Mesendoderm (in vitro differentiated cells): ENCODE measurements around the gene RNF217.
A peak's percentile ranks its signal among the peaks of the same experiment; 100 is the strongest.

Experiments
- DNase-seq: peaks from one replicate; pipeline ENCODE4 v3.0.0; 2013
- H2AK5ac ChIP-seq: 2 replicates; pipeline ENCODE4 v1.6.1; 2013; ENCODE audit warnings: low read length, inconsistent platforms
- H2BK120ac ChIP-seq: 2 replicates; pipeline ENCODE4 v1.6.1; 2013; ENCODE audit warnings: low read depth, mild to moderate bottlenecking, low read length, moderate library complexity, mixed read lengths
- H2BK15ac ChIP-seq: replicated peaks from 2 replicates; pipeline ENCODE4 v1.6.1; 2013; ENCODE audit warnings: low read depth, mild to moderate bottlenecking, moderate library complexity
- H2BK5ac ChIP-seq: 2 replicates; pipeline ENCODE4 v1.6.1; 2013; ENCODE audit warnings: low read length, inconsistent platforms
- H3K18ac ChIP-seq: 2 replicates; pipeline ENCODE4 v1.6.1; 2013; ENCODE audit warnings: mild to moderate bottlenecking, low read length, mixed read lengths
- H3K23ac ChIP-seq: one replicate; pipeline ENCODE4 v1.6.1; 2013; ENCODE audit warnings: low read length
- H3K27ac ChIP-seq: 2 replicates; pipeline ENCODE4 v1.5.1; 2013; ENCODE audit warnings: low read depth, mild to moderate bottlenecking, inconsistent platforms, low read length, moderate library complexity
- H3K27me3 ChIP-seq: 2 replicates; pipeline ENCODE4 v1.6.1; 2013; ENCODE audit warnings: low read length, control low read depth, mild to moderate bottlenecking, inconsistent platforms; ENCODE audit not compliant: insufficient read depth, poor library complexity
- H3K36me3 ChIP-seq: 2 replicates; pipeline ENCODE4 v1.6.1; 2013; ENCODE audit warnings: low read length, inconsistent platforms; ENCODE audit not compliant: control insufficient read depth, insufficient read depth
- H3K4ac ChIP-seq: one replicate; pipeline ENCODE4 v1.6.1; 2013; ENCODE audit warnings: low read depth, mild to moderate bottlenecking, low read length, moderate library complexity
- H3K4me1 ChIP-seq: 2 replicates; pipeline ENCODE4 v1.6.1; 2013; ENCODE audit warnings: low read depth, low read length, inconsistent platforms; ENCODE audit not compliant: control insufficient read depth
- H3K4me2 ChIP-seq: 2 replicates; pipeline ENCODE4 v1.6.1; 2013; ENCODE audit warnings: low read length
- H3K4me3 ChIP-seq: 2 replicates; pipeline ENCODE4 v1.5.1; 2013; ENCODE audit warnings: mild to moderate bottlenecking, low read length
- H3K56ac ChIP-seq: one replicate; pipeline ENCODE4 v1.6.1; 2013; ENCODE audit warnings: low read length
- H3K79me1 ChIP-seq: 2 replicates; pipeline ENCODE4 v1.6.1; 2013; ENCODE audit warnings: low read length, inconsistent platforms
- H3K79me2 ChIP-seq: 2 replicates; pipeline ENCODE4 v1.6.1; 2013; ENCODE audit warnings: mild to moderate bottlenecking, low read length; ENCODE audit not compliant: control insufficient read depth, insufficient read depth
- H3K9ac ChIP-seq: 2 replicates; pipeline ENCODE4 v1.6.1; 2013; ENCODE audit warnings: low read length, inconsistent platforms
- H4K5ac ChIP-seq: one replicate; pipeline ENCODE4 v1.6.1; 2013; ENCODE audit warnings: low read length
- H4K8ac ChIP-seq: one replicate; pipeline ENCODE4 v1.6.1; 2013; ENCODE audit warnings: low read depth, mild to moderate bottlenecking, control low read depth, low read length, moderate library complexity
- WGBS: extraction: QIAGEN DNeasy Blood & Tissue Kit; methylation state at CpG from one replicate; pipeline ENCODE4 v1.1.7; 2013; ENCODE audit warnings: low lambda C conversion rate, missing lambda C conversion rate; ENCODE audit not compliant: insufficient coverage; ENCODE audit errors: extremely low coverage; 5-methylcytosine and 5-hydroxymethylcytosine counted together

The RNF217 gene

GRCh38 chr6:125094563-125094962, 132.3 kb downstream of the RNF217 start:
- no peaks in the 10 kb centered on the region for H3K27me3 ChIP-seq
- no peak overlapping the region for H3K27ac ChIP-seq
- no peak overlapping the region for H3K4me2 ChIP-seq
- no peaks in the 10 kb centered on the region for H3K79me2 ChIP-seq
- no peak overlapping the region for H3K4me3 ChIP-seq
- no peak for DNase-seq
- H3K18ac ChIP-seq = no peak overlapping the region
- H3K4ac ChIP-seq = no peak overlapping the region
- no peak overlapping the region for H3K23ac ChIP-seq
- H4K5ac ChIP-seq = no peak overlapping the region
- H2BK15ac ChIP-seq = no peak overlapping the region
- no peak overlapping the region for H3K9ac ChIP-seq
- no CpG with 5 or more reads among the region's 3 CpGs for WGBS
- H4K8ac ChIP-seq = no peak overlapping the region
- no peaks in the 10 kb centered on the region for H3K4me1 ChIP-seq
- H2BK120ac ChIP-seq = no peak overlapping the region
- no peak overlapping the region for H2BK5ac ChIP-seq
- H3K36me3 ChIP-seq = no peaks in the 10 kb centered on the region
- no peak overlapping the region for H2AK5ac ChIP-seq
- no peaks in the 10 kb centered on the region for H3K79me1 ChIP-seq
- no peak overlapping the region for H3K56ac ChIP-seq

GRCh38 chr6:125095580-125096301, 133.5 kb downstream of the RNF217 start:
- H2BK15ac ChIP-seq = no peak overlapping the region
- H4K8ac ChIP-seq = no peak overlapping the region
- H3K36me3 ChIP-seq = no peaks in the 10 kb centered on the region
- no peak overlapping the region for H4K5ac ChIP-seq
- no peaks in the 10 kb centered on the region for H3K27me3 ChIP-seq
- H2AK5ac ChIP-seq = no peak overlapping the region
- no peak overlapping the region for H3K27ac ChIP-seq
- H3K4me3 ChIP-seq = no peak overlapping the region
- no peak for DNase-seq
- no peaks in the 10 kb centered on the region for H3K79me2 ChIP-seq
- H3K56ac ChIP-seq = no peak overlapping the region
- no peak overlapping the region for H3K23ac ChIP-seq
- H2BK120ac ChIP-seq = no peak overlapping the region
- no peak overlapping the region for H3K4me2 ChIP-seq
- no peaks in the 10 kb centered on the region for H3K4me1 ChIP-seq
- no peak overlapping the region for H2BK5ac ChIP-seq
- H3K4ac ChIP-seq = no peak overlapping the region
- no CpG with 5 or more reads among the region's 5 CpGs for WGBS
- no peak overlapping the region for H3K18ac ChIP-seq
- H3K9ac ChIP-seq = no peak overlapping the region
- no peaks in the 10 kb centered on the region for H3K79me1 ChIP-seq

GRCh38 chr6:125097186-125097585, 134.9 kb downstream of the RNF217 start:
- no peak overlapping the region for H2BK5ac ChIP-seq
- no peaks in the 10 kb centered on the region for H3K27me3 ChIP-seq
- no peak overlapping the region for H2BK120ac ChIP-seq
- no peaks in the 10 kb centered on the region for H3K4me1 ChIP-seq
- H3K4ac ChIP-seq = no peak overlapping the region
- H3K79me1 ChIP-seq = no peaks in the 10 kb centered on the region
- H3K18ac ChIP-seq = no peak overlapping the region
- H3K4me2 ChIP-seq = no peak overlapping the region
- no peak overlapping the region for H2BK15ac ChIP-seq
- no peak overlapping the region for H3K27ac ChIP-seq
- no peak overlapping the region for H4K5ac ChIP-seq
- H4K8ac ChIP-seq = no peak overlapping the region
- H3K36me3 ChIP-seq = no peaks in the 10 kb centered on the region
- H3K23ac ChIP-seq = no peak overlapping the region
- no peak overlapping the region for H3K4me3 ChIP-seq
- WGBS = no CpG with 5 or more reads among the region's 2 CpGs
- H2AK5ac ChIP-seq = no peak overlapping the region
- no peak for DNase-seq
- no peak overlapping the region for H3K9ac ChIP-seq
- no peaks in the 10 kb centered on the region for H3K79me2 ChIP-seq
- H3K56ac ChIP-seq = no peak overlapping the region

GRCh38 chr6:125098253-125098652, 136.0 kb downstream of the RNF217 start:
- Histone ChIP-seq H4K8ac (no peak overlapping the region), H3K79me1 (no peaks in the 10 kb centered on the region), H2BK15ac (no peak overlapping the region), H4K5ac (no peak overlapping the region), H3K27ac (no peak overlapping the region), H3K4me3 (no peak overlapping the region), H3K9ac (no peak overlapping the region), H3K4ac (no peak overlapping the region), H3K4me2 (no peak overlapping the region), H3K79me2 (no peaks in the 10 kb centered on the region), H3K56ac (no peak overlapping the region), H2BK120ac (no peak overlapping the region), H2AK5ac (no peak overlapping the region), H3K23ac (no peak overlapping the region), H3K18ac (no peak overlapping the region), H3K4me1 (no peaks in the 10 kb centered on the region), H3K36me3 (no peaks in the 10 kb centered on the region), H2BK5ac (no peak overlapping the region), H3K27me3 (no peaks in the 10 kb centered on the region)
- WGBS = no CpG with 5 or more reads among the region's 4 CpGs
- DNase-seq = no peak

- Histone ChIP-seq H3K23ac (no peak overlapping the region), H2BK120ac (no peak overlapping the region), H3K56ac (peak overlapping the region; percentile 89), H3K79me2 (no peaks in the 10 kb centered on the region), H2BK5ac (no peak overlapping the region), H3K79me1 (no peaks in the 10 kb centered on the region), H3K9ac (peak overlapping the region; percentile 69), H4K5ac (no peak overlapping the region), H3K27ac (no peak overlapping the region), H2AK5ac (no peak overlapping the region), H3K4ac (no peak overlapping the region), H2BK15ac (no peak overlapping the region), H3K4me2 (peak overlapping the region; percentile 86), H4K8ac (no peak overlapping the region), H3K18ac (no peak overlapping the region), H3K27me3 (no peaks in the 10 kb centered on the region), H3K4me1 (no peaks in the 10 kb centered on the region), H3K4me3 (peak overlapping the region; percentile 55), H3K36me3 (no peaks in the 10 kb centered on the region)
- no CpG with 5 or more reads among the region's 48 CpGs for WGBS
- peak; percentile 65 for DNase-seq
Observed at GRCh38 chr6:125099211-125100073, 137.2 kb downstream of the RNF217 start.
